CD4-positive, alpha-beta T cell treated with Interleukin-4 for 1 hour (primary cell): ENCODE results near the gene ZNHIT2.

ENCODE experiments used
- DNase-seq, 2 donors: peaks; one replicate each; pipeline ENCODE4 v3.0.0-alpha.2; 2020 to 2022

The ZNHIT2 gene

DNA sequence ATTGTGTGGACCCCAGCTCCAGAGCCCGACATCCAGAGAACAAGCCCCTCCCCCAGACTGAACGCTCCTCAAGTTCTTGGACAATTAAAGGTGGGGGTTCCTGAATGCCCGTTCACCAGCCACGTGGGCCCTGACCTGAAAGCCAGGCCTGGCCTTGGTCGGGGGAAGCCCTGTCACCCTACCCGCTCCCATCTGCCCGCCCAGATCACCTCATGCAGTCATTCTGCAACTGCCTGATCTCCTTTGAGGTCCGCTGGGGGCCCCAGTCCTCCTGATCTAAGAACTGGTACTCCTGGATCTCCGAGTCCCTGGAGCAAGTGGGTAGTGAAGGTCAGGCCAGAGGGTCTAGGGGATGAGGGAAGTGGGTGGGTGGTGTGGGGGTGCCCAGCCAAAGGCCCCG, 50.1 kb downstream of the ZNHIT2 start:
- no peak for DNase-seq

DNA sequence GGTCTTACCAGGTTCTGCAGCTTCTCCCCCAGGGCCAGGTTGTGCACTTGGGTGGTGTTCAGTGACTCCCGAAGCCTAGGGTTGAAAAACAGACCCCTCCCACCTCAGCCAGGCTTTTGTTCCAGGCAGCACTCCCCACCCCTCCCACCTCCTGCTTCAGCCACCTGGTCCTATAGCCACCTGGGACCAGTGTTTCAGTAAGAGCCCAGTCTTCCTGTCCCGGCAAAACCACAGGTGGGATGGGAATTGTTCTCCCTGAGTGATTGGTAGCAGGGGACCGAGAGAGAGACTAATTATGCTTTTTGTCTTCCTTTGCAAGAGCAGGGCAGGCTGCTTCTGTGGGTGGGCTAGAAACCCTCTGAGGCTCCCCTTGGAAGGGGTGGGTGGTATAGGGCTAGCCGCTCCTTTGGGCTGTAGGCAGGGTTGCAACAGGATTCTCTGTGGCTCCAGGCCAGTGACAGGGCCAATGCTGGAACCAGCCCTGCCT, 50.7 kb downstream of the ZNHIT2 start:
- DNase-seq: no peak
